IMR-90 (cell line): ENCODE measurements around the gene DIP2C. TPM values are rescaled to one million over a fixed set of nuclear protein-coding genes. Genes with fewer than 3 reads are reported as not detected.

Source experiments
- ATAC-seq: fragments of 200-7000 bp; cut with Tn5 transposase; 2 replicates; pipeline ENCODE4 v1.9.1; 2020; ENCODE audit warnings: low read depth, mild to moderate bottlenecking, moderate library complexity
- BruUV-seq: library from RNA; stranded (reverse); fragments of 400-500 nt; replicated peaks from 2 replicates; lab custom pipeline; 2021; lab: Mats Ljungman, UMichigan
- CTCF ChIA-PET: fragments of 300-600 bp; formaldehyde crosslinking; extraction: SDS; loops from one replicate; lab custom pipeline; 2021; ENCODE audit warnings: antibody characterized with exemption; lab: Yijun Ruan, JAX
- POLR2A ChIA-PET: fragments of 300-600 bp; sonication (Branson Sonifier 250); formaldehyde crosslinking; loops from one replicate; lab custom pipeline; 2022; ENCODE audit warnings: antibody characterized with exemption; ENCODE audit not compliant: unreplicated experiment; lab: Charles Lee
- DNase-seq: peaks from one replicate; pipeline ENCODE4 v3.0.0; 2013
- H2AFZ ChIP-seq: replicated peaks from 2 replicates; pipeline ENCODE3; 2013; ENCODE audit warnings: low read length, mild to moderate bottlenecking; ENCODE audit not compliant: poor library complexity
- H2AK5ac ChIP-seq: 2 replicates; pipeline ENCODE4 v1.6.1; 2013; ENCODE audit warnings: low read depth, low read length, inconsistent platforms
- H2AK9ac ChIP-seq: replicated peaks from 2 replicates; pipeline ENCODE3; 2013; ENCODE audit warnings: mild to moderate bottlenecking, low read depth, low read length, moderate library complexity; ENCODE audit not compliant: poor library complexity
- H2BK120ac ChIP-seq: 2 replicates; pipeline ENCODE4 v1.6.1; 2013; ENCODE audit warnings: low read depth, low read length, inconsistent platforms
- H2BK15ac ChIP-seq: 3 replicates; pipeline ENCODE4 v1.6.1; 2013; ENCODE audit warnings: low read depth, low read length, inconsistent platforms
- H2BK20ac ChIP-seq: 2 replicates; pipeline ENCODE4 v1.6.1; 2013; ENCODE audit warnings: low read depth, mild to moderate bottlenecking, inconsistent platforms, low read length, moderate library complexity
- H2BK5ac ChIP-seq: 2 replicates; pipeline ENCODE4 v1.6.1; 2013; ENCODE audit warnings: mild to moderate bottlenecking, low read depth, low read length, inconsistent platforms; ENCODE audit not compliant: poor library complexity, severe bottlenecking
- H3K14ac ChIP-seq: replicated peaks from 2 replicates; pipeline ENCODE4 v1.6.1; 2013; ENCODE audit warnings: low read depth, low read length, inconsistent platforms
- H3K18ac ChIP-seq: 2 replicates; pipeline ENCODE4 v1.6.1; 2013; ENCODE audit warnings: low read depth, low read length, control low read depth
- H3K23ac ChIP-seq: 2 replicates; pipeline ENCODE4 v1.6.1; 2013; ENCODE audit warnings: low read depth, low read length, inconsistent platforms
- H3K27ac ChIP-seq: 2 replicates; pipeline ENCODE4 v1.5.1; 2013; ENCODE audit warnings: mild to moderate bottlenecking, control low read depth, low read length; ENCODE audit not compliant: insufficient read depth
- H3K27me3 ChIP-seq: 2 replicates; pipeline ENCODE4 v1.6.1; 2013; ENCODE audit warnings: low read length; ENCODE audit not compliant: control insufficient read depth, insufficient read depth
- H3K36me3 ChIP-seq: 2 replicates; pipeline ENCODE4 v1.6.1; 2013; ENCODE audit warnings: low read length, mixed read lengths; ENCODE audit not compliant: control insufficient read depth, insufficient read depth
- H3K4ac ChIP-seq: 2 replicates; pipeline ENCODE4 v1.6.1; 2013; ENCODE audit warnings: low read depth, low read length, inconsistent platforms
- H3K4me1 ChIP-seq: 2 replicates; pipeline ENCODE4 v1.6.1; 2013; ENCODE audit warnings: low read length, mixed read lengths; ENCODE audit not compliant: control insufficient read depth, insufficient read depth
- H3K4me2 ChIP-seq: 2 replicates; pipeline ENCODE4 v1.6.1; 2013; ENCODE audit warnings: low read depth, mild to moderate bottlenecking, control low read depth, low read length, moderate library complexity
- H3K4me3 ChIP-seq: 2 replicates; pipeline ENCODE4 v1.5.1; 2013; ENCODE audit warnings: low read depth, mild to moderate bottlenecking, control low read depth, low read length, moderate library complexity; ENCODE audit not compliant: insufficient read depth
- H3K56ac ChIP-seq: 2 replicates; pipeline ENCODE4 v1.6.1; 2013; ENCODE audit warnings: low read length, inconsistent platforms; ENCODE audit not compliant: insufficient read depth; ENCODE audit errors: extremely low read depth
- H3K79me1 ChIP-seq, 2 experiments: 2 replicates each; pipeline ENCODE4 v1.6.1; 2013; ENCODE audit warnings: low read length in 2 of 2, inconsistent platforms in 1 of 2, low read depth in 1 of 2
- H3K9ac ChIP-seq: 2 replicates; pipeline ENCODE4 v1.6.1; 2013; ENCODE audit warnings: low read depth, low read length, control low read depth
- H3K9me1 ChIP-seq: 2 replicates; pipeline ENCODE4 v1.6.1; 2013; ENCODE audit warnings: low read length, inconsistent platforms; ENCODE audit not compliant: insufficient read depth
- H3K9me3 ChIP-seq: 2 replicates; pipeline ENCODE4 v1.6.1; 2013; ENCODE audit warnings: low read length; ENCODE audit not compliant: control insufficient read depth, insufficient read depth
- H4K20me1 ChIP-seq: 2 replicates; pipeline ENCODE4 v1.6.1; 2013; ENCODE audit warnings: low read length, inconsistent platforms; ENCODE audit not compliant: insufficient read depth
- H4K5ac ChIP-seq: 2 replicates; pipeline ENCODE4 v1.6.1; 2013; ENCODE audit warnings: mild to moderate bottlenecking, low read depth, low read length, control low read depth
- H4K8ac ChIP-seq, 2 experiments: 2 replicates each; pipeline ENCODE4 v1.6.1; 2013; ENCODE audit warnings: low read depth in 2 of 2, low read length in 2 of 2, control low read depth in 1 of 2, inconsistent platforms in 1 of 2
- H4K91ac ChIP-seq: 2 replicates; pipeline ENCODE4 v1.6.1; 2013; ENCODE audit warnings: low read depth, low read length, inconsistent platforms; ENCODE audit not compliant: insufficient read depth
- BHLHE40 ChIP-seq: fragments of 150-350 bp; IDR thresholded peaks from 2 replicates; pipeline ENCODE4 v1.6.1; 2016; ENCODE audit warnings: mild to moderate bottlenecking, low read depth, low read length
- CEBPB ChIP-seq: IDR thresholded peaks from 2 replicates; pipeline ENCODE4 v1.6.1; 2012; ENCODE audit warnings: low read depth, low read length, improper control_type of control experiment
- CHD1 ChIP-seq: IDR thresholded peaks from 2 replicates; pipeline ENCODE4 v1.6.1; 2012; ENCODE audit warnings: low read depth, low read length, improper control_type of control experiment
- FOS ChIP-seq: fragments of 150-350 bp; IDR thresholded peaks from 2 replicates; pipeline ENCODE4 v1.6.1; 2016; ENCODE audit warnings: low read depth, low read length
- MAFK ChIP-seq: IDR thresholded peaks from 2 replicates; pipeline ENCODE4 v1.6.1; 2012; ENCODE audit warnings: low read depth, low read length, improper control_type of control experiment
- MAZ ChIP-seq: IDR thresholded peaks from 2 replicates; pipeline ENCODE4 v1.6.1; 2012; ENCODE audit warnings: low read depth, mild to moderate bottlenecking, low read length, improper control_type of control experiment, moderate library complexity, borderline replicate concordance
- POLR2A ChIP-seq: IDR thresholded peaks from 2 replicates; pipeline ENCODE4 v1.6.1; 2012; ENCODE audit warnings: mild to moderate bottlenecking, low read depth, low read length
- RAD21 ChIP-seq: IDR thresholded peaks from 2 replicates; pipeline ENCODE4 v1.6.1; 2012; ENCODE audit warnings: low read length, improper control_type of control experiment
- RCOR1 ChIP-seq: IDR thresholded peaks from 2 replicates; pipeline ENCODE4 v1.6.1; 2012; ENCODE audit warnings: mild to moderate bottlenecking, low read length, improper control_type of control experiment; ENCODE audit not compliant: insufficient replicate concordance
- SMC3 ChIP-seq: fragments of 150-350 bp; IDR thresholded peaks from 2 replicates; pipeline ENCODE4 v1.6.1; 2016; ENCODE audit warnings: low read depth, mild to moderate bottlenecking, antibody characterized with exemption, low read length, moderate library complexity
- WGBS, 2 experiments: methylation state at CpG; one replicate each; pipeline versions ENCODE4 v1.1.5 to v1.1.7; 2013; ENCODE audit warnings: missing lambda C conversion rate in 2 of 2; ENCODE audit not compliant: insufficient read length in 1 of 2; ENCODE audit errors: extremely low coverage in 2 of 2; 5-methylcytosine and 5-hydroxymethylcytosine counted together
- dilution Hi-C: fragments of 300-500 bp; cut with HindIII; formaldehyde crosslinking; loops from one replicate; pipeline ENCODE4 v1.14.3; 2018; ENCODE audit warnings: low sequenced_read_pairs; ENCODE audit not compliant: unreplicated experiment
- in situ Hi-C: fragments of 300-500 bp; cut with MboI; formaldehyde crosslinking; loops from 3 replicates; pipeline ENCODE4 v1.14.3; 2019; ENCODE audit warnings: low sequenced_read_pairs, inconsistent platforms, mixed read lengths
- intact Hi-C: fragments of 100-400 bp; cut with micrococcal nuclease; formaldehyde crosslinking; loops from 2 replicates; pipeline ENCODE4 v1.10.0; 2022
- polyA plus RNA-seq, 3 experiments: library from polyadenylated mRNA; depleted of rRNA; stranded (reverse); fragments of >200 nt; gene quantifications; 2 replicates each; pipeline ENCODE4 v1.2.3, GENCODE V29; 2012; ENCODE audit warnings: low replicate concordance in 1 of 3
- total RNA-seq: library from RNA; depleted of rRNA; stranded (reverse); fragments of >200 nt; gene quantifications from 2 replicates; pipeline ENCODE4 v1.2.3, GENCODE V29; 2012

The DIP2C gene
- total and polyA plus RNA-seq, 2 of the 4 experiments (the other 2 are of a cell fraction): 8.6 to 17.3 TPM

DNA sequence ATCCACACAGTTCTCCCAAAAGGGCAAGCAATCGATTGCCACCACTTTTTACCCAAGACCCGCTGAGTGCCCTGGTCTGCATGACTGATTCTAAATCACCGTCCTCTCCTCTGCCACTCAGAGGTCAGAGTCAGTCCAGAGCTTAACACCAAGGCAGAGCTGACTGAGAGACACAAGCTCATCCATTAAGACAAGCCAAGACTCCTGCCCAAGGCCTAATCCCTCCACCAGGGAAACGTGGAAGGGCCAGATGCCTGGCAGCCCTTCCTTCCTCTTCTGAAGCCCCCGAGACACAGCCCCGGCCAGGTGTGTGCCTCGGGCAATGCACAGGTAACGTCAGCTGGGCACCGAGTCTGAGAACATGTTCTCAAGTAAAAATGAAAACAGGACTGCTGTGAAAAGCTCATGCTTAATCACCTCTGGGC lies 51.7 kb downstream of the DIP2C start:
- Histone ChIP-seq H3K27me3 (no peaks in the 10 kb centered on the region), H3K27ac (no peak overlapping the region), H4K91ac (no peak overlapping the region), H2BK5ac (no peak overlapping the region), H2AK5ac (no peak overlapping the region), H2BK15ac (no peak overlapping the region), H4K20me1 (peaks cover 95% of the 10 kb centered on the region), H3K18ac (no peak overlapping the region), H3K4ac (no peak overlapping the region), H3K79me1 (peaks cover 28 to 91% of the 10 kb centered on the region in 2 experiments), H2AFZ (no peak overlapping the region), H2BK20ac (no peak overlapping the region), H2AK9ac (no peak overlapping the region), H3K4me3 (no peak overlapping the region), H3K9me1 (peaks cover 30% of the 10 kb centered on the region), H3K4me1 (peaks cover 11% of the 10 kb centered on the region), H4K5ac (no peak overlapping the region), H4K8ac (no peak overlapping the region), H3K4me2 (no peak overlapping the region), H3K9ac (no peak overlapping the region), H3K56ac (no peak overlapping the region), H3K23ac (no peak overlapping the region), H3K36me3 (no peaks in the 10 kb centered on the region), H3K14ac (no peak overlapping the region), H2BK120ac (no peak overlapping the region), H3K9me3 (no peaks in the 10 kb centered on the region)
- DNase-seq: no peak
- no CpG with 5 or more reads among the region's 9 CpGs for WGBS, 2 experiments
- TF ChIP-seq CHD1: no peak
- no peak for TF ChIP-seq BHLHE40
- no peak for TF ChIP-seq FOS
- TF ChIP-seq POLR2A: no peak
- no peak for TF ChIP-seq MAFK
- TF ChIP-seq MAZ: no peak
- TF ChIP-seq SMC3: no peak
- TF ChIP-seq CEBPB: no peak
- no peak for TF ChIP-seq RAD21
- TF ChIP-seq RCOR1: no peak
- intact Hi-C loops (no loop called here), dilution Hi-C loops (no loop called here), in situ Hi-C loops (no loop called here)
- BruUV-seq: no TSS peak
- no peak for ATAC-seq
- ChIA-PET POLR2A (interaction anchor here (0.6 kb wide), 1 partner anchor 1993 kb away, joined by 3 read pairs; no protein-coding TSS in a partner anchor), CTCF (no interaction called here)
